ENCODE results near the gene PROSER2. TPM values are rescaled to one million over a fixed set of nuclear protein-coding genes. Genes with fewer than 3 reads are reported as not detected.

PROSER2 gene
- total and polyA plus RNA-seq, 2 of the 13 experiments (the other 11 are each of a cell fraction or from before 2014, with no cell fraction given) = 6.9 to 7.7 TPM

- TF ChIP-seq DR1 (CRISPR knock-in tag; IDR thresholded peaks at IDR 0.05) = no peak
- no peak for TF ChIP-seq ZNF280D (CRISPR knock-in tag; IDR thresholded peaks at IDR 0.05)
- 0 out of 2 replicates have a peak, but pooled peaks have one; percentile 20 for TF ChIP-seq ZNF704 (CRISPR knock-in tag; IDR thresholded peaks at IDR 0.05; ENCODE audit: borderline replicate concordance)
- TF ChIP-seq ATF5 (CRISPR knock-in tag; IDR thresholded peaks at IDR 0.05; ENCODE audit: low read depth) = 0 out of 2 replicates have a peak, but pooled peaks have one; percentile 8
- peak; percentile 83 for TF ChIP-seq ARID4A (CRISPR knock-in tag; IDR thresholded peaks at IDR 0.05; ENCODE audit: borderline replicate concordance)
- TF ChIP-seq ZNF143 (CRISPR knock-in tag; IDR thresholded peaks at IDR 0.05) = no peak
- 0 out of 2 replicates have a peak, but pooled peaks have one; percentile 33 for TF ChIP-seq TOE1 (CRISPR knock-in tag; IDR thresholded peaks at IDR 0.05)
- TF ChIP-seq ZNF607 (CRISPR knock-in tag; IDR thresholded peaks at IDR 0.05; ENCODE audit: borderline replicate concordance) = peak; percentile 36; the same call in 1 of the 2 replicates
- peak; percentile 38; the same call in 1 of the 2 replicates for TF ChIP-seq ATF2 (CRISPR knock-in tag; IDR thresholded peaks at IDR 0.05)
- TF ChIP-seq ZZZ3 (CRISPR knock-in tag; IDR thresholded peaks at IDR 0.05; ENCODE audit: borderline replicate concordance) = no peak
- TF ChIP-seq ZBTB3 (CRISPR knock-in tag; IDR thresholded peaks at IDR 0.05; ENCODE audit: borderline replicate concordance, low read depth) = no peak
These were observed 51.7 kb downstream of the PROSER2 start (continued) for GRCh38 chr10:11874568-11875493.

All from HepG2 (cell line).